GM12874 (cell line): Measurements from ENCODE around the gene RNU5B-1.

ENCODE experiments used
- TF ChIP-seq, protein P1 (sequence below): IDR thresholded peaks from 2 replicates; pipeline ENCODE4 v1.5.1; 2011; ENCODE audit warnings: low read depth, mild to moderate bottlenecking, control low read depth, low read length, moderate library complexity; ENCODE audit not compliant: insufficient read depth

Gene RNU5B-1

GRCh38 chr15:65323071-65323511 is 18.6 kb downstream of the RNU5B-1 start:
- TF ChIP-seq, protein P1, sequence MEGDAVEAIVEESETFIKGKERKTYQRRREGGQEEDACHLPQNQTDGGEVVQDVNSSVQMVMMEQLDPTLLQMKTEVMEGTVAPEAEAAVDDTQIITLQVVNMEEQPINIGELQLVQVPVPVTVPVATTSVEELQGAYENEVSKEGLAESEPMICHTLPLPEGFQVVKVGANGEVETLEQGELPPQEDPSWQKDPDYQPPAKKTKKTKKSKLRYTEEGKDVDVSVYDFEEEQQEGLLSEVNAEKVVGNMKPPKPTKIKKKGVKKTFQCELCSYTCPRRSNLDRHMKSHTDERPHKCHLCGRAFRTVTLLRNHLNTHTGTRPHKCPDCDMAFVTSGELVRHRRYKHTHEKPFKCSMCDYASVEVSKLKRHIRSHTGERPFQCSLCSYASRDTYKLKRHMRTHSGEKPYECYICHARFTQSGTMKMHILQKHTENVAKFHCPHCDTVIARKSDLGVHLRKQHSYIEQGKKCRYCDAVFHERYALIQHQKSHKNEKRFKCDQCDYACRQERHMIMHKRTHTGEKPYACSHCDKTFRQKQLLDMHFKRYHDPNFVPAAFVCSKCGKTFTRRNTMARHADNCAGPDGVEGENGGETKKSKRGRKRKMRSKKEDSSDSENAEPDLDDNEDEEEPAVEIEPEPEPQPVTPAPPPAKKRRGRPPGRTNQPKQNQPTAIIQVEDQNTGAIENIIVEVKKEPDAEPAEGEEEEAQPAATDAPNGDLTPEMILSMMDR, result no peak

GRCh38 chr15:65326117-65326526 is 21.6 kb downstream of the RNU5B-1 start:
- TF ChIP-seq, protein P1, result no peak

DNA sequence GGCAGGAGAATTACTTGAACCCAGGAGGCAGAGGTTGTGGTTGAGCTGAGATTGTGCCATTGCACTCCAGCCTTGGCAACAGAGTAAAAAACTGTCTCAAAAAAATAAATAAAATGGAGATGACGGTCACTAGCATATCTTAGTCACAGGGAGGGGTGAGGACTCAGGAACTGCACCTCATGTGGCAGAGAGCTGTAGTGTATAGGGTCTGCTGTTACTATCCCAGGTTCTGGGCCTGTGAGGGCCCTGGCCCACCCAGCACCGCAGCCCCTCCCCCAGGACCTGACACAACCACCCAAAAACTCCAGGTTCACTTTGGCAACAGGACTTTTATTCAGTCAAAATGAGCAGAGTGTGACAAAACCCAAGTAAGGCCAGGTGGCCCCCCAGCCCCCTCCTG is 22.3 kb downstream of the RNU5B-1 start:
- TF ChIP-seq, protein P1, result no peak

GRCh38 chr15:65327651-65328393 is 23.3 kb downstream of the RNU5B-1 start:
- TF ChIP-seq, protein P1, result no peak

DNA sequence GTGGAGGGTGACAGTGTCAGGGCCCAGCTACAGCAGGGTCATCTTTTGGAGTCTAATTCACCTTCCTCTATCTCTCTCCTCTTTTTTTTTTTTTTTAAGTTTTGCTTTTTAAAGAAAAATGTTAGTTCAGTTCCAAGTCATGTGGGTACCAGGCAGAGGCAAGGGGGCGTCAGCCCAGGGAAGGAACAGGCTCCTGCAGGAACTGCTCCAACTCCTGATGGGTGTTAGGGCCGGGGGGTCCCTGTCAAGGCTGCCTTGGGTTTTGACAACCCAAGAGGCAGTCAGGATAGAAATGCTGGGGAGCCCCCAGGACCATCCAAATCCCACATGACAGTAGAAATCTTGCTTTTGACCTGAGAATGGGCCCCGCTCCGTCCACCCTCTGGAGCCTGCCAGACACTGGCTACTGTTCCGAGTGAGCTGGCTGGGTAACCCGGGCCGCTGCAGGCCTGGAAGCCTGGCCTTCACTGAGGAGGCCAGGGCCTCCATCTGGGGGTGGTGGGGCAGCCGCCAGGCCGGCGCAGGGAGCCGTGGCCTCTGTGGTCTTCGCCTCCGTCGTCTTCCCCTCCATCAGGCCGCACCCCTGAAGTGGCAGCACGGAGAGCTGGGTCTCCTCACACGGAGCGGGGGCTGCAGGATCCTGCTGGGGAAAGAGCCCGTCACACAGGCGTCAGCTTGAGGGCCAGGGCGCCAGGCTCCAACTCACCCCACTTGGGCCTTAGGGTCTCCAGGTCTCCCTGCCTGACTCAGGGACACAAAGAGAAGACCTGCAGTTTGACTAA is 24.2 kb downstream of the RNU5B-1 start:
- TF ChIP-seq, protein P1, result no peak

DNA sequence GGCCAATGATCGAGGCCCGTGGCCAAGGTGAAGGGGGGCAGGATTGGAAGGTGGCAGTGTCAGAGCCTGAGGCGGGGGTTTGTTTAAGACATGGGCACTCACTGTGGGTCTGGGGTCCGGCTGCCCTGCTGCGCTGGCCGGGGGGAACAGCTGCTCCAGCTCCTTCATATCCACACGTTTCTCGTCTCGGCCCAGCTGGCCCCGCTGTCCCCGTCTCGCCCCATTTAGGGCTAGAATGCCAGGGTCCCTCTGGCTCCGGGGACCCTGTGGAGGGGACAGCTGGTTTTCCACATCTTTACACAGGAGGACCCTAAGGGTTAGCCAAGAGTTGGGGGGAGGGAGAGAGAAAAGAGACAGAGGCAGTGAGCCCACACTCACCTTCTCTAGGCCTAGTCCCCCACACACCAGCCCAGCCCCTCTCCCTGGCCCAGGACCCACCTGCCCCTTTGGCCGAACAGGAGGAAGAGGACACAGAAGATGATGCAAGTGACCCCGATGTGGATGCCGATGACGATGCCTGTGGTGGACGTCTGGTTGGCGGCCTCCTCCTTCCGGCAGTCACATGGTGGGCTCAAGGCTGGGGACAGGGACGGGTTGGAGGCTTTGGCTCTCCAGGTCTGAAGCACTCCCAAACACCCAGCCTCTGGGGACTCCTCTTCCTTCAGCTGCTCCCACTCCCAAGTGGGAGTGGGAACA is 25.0 kb downstream of the RNU5B-1 start:
- TF ChIP-seq, protein P1, result no peak
